ENCODE results near the gene ME2. TPM values are rescaled to one million over a fixed set of nuclear protein-coding genes. Genes with fewer than 3 reads are reported as not detected.
A peak's percentile ranks its signal among the peaks of the same experiment; 100 is the strongest.
"Not testable (repeated sequence)": the region's sequence is repeated elsewhere in the genome, so short reads cannot be mapped to it uniquely, and the experiment has no call there.

ME2 gene
- 10 to 100 TPM; 24.1 to 29.3 TPM for total RNA-seq

GRCh38 chr18:50878345-50879301 is at the start of gene ME2:
Gene ME2, plus strand, starts transcription at chr18:50879118. Its CDS starts 16,703 bp downstream, at chr18:50895821.
- no peaks in the 10 kb centered on the region for H3K9me3 ChIP-seq
- H3K4me1 ChIP-seq, result peaks cover 15% of the 10 kb centered on the region
- H3K27me3 ChIP-seq, result no peaks in the 10 kb centered on the region
- intact Hi-C loops (cut with DNase I), result no loop called here
- ATAC-seq, result peak; percentile 99
- H3K36me3 ChIP-seq (replicated peaks in 1 of 2; ENCODE audit: insufficient read depth in 1 of 2, low read depth in 2 of 2), result no peaks in the 10 kb centered on the region
- TF ChIP-seq, protein P1, sequence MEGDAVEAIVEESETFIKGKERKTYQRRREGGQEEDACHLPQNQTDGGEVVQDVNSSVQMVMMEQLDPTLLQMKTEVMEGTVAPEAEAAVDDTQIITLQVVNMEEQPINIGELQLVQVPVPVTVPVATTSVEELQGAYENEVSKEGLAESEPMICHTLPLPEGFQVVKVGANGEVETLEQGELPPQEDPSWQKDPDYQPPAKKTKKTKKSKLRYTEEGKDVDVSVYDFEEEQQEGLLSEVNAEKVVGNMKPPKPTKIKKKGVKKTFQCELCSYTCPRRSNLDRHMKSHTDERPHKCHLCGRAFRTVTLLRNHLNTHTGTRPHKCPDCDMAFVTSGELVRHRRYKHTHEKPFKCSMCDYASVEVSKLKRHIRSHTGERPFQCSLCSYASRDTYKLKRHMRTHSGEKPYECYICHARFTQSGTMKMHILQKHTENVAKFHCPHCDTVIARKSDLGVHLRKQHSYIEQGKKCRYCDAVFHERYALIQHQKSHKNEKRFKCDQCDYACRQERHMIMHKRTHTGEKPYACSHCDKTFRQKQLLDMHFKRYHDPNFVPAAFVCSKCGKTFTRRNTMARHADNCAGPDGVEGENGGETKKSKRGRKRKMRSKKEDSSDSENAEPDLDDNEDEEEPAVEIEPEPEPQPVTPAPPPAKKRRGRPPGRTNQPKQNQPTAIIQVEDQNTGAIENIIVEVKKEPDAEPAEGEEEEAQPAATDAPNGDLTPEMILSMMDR (IDR thresholded peaks at IDR 0.05), result no peak
- peak; percentile 81 to 94 (median 88) for TF ChIP-seq POLR2A (IDR thresholded peaks at IDR 0.05)
- 1 to 2% methylated on average over 27 to 54 of the region's 78 CpGs for WGBS, 2 donors
- peak; percentile 90 to 93 (median 91) for DNase-seq
- H3K4me3 ChIP-seq, result peak within 1 kb of the TSS; percentile 84 to 87
- peak within 1 kb of the TSS; percentile 85 to 96 (median 94) for H3K27ac ChIP-seq

DNA sequence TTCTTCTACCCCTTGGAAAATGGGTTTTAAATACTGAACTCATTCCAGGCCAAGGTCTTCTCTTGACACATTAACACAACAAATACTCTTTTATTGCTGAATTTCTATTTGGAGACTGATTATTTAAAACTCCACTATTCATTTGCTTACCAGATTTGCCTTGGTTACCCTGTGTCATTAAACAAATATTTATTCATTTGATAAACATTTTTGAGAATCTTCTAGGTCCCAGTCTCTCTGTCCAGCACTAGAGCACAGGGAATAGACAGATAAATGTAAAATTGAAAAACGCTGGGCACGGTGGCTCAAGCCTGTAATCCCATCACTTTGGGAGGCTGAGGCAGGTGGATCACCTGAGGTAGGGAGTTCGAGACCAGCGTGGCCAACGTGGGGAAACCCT is 49.3 kb upstream of the ME2 start:
- no peaks in the 10 kb centered on the region for H3K36me3 ChIP-seq (replicated peaks in 1 of 2; ENCODE audit: insufficient read depth in 1 of 2, low read depth in 2 of 2)
- intact Hi-C loops (cut with DNase I), result no loop called here
- TF ChIP-seq, protein P1 (IDR thresholded peaks at IDR 0.05), result no peak
- no peak for TF ChIP-seq POLR2A (IDR thresholded peaks at IDR 0.05)
- peaks cover 7% of the 10 kb centered on the region for H3K4me1 ChIP-seq
- DNase-seq (no peak), ATAC-seq (no peak)
- peak overlapping the region in 1 of 4 donors; percentile 49 for H3K27ac ChIP-seq
- WGBS, 2 donors, result 43 to 61% methylated on average over 5 of the region's 5 CpGs
- H3K27me3 ChIP-seq, result no peaks in the 10 kb centered on the region
- H3K9me3 ChIP-seq, result no peaks in the 10 kb centered on the region
- H3K4me3 ChIP-seq, result no peak overlapping the region

DNA sequence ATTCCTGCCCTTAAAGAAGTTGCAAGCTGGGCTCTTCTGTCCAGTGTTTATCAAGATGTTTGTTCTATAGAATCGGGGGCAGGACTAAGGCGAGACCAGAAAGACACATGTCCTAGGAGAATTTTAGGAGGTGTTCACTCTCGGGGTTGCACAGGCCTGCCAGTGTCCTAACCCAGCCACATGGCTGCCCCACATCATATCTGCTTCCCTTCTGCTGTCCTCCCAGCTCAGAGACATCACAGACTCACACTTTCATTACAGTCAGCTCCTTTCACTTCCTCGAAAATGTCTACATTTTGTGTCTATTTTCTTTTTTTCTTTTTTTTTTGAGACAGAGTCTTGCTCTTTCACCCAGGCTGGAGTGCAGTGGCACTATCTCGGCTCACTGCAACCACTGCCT is 48.4 kb upstream of the ME2 start:
- no peak for TF ChIP-seq POLR2A (IDR thresholded peaks at IDR 0.05)
- TF ChIP-seq, protein P1 (IDR thresholded peaks at IDR 0.05), result no peak
- Histone ChIP-seq H3K36me3 (replicated peaks in 1 of 2; ENCODE audit: insufficient read depth in 1 of 2, low read depth in 2 of 2) (no peaks in the 10 kb centered on the region), H3K27ac (peak overlapping the region in 1 of 4 donors; percentile 49), H3K9me3 (no peaks in the 10 kb centered on the region), H3K4me1 (peaks cover 7% of the 10 kb centered on the region), H3K4me3 (no peak overlapping the region), H3K27me3 (no peaks in the 10 kb centered on the region)
- ATAC-seq (no peak), DNase-seq (peak in 1 of 4 donors; percentile 52)
- intact Hi-C loops (cut with DNase I), result no loop called here
- 83 to 84% methylated on average over 5 of the region's 5 CpGs for WGBS, 2 donors

GRCh38 chr18:50832754-50833153 is 46.2 kb upstream of the ME2 start:
- peak overlapping the region in 1 of 4 donors; percentile 26 for H3K27ac ChIP-seq
- intact Hi-C loops (cut with DNase I), result no loop called here
- peaks cover 7% of the 10 kb centered on the region for H3K4me1 ChIP-seq
- WGBS, 2 donors, result 75 to 77% methylated on average over 2 of the region's 2 CpGs
- ATAC-seq (no peak), DNase-seq (no peak)
- H3K27me3 ChIP-seq, result no peaks in the 10 kb centered on the region
- H3K4me3 ChIP-seq, result no peak overlapping the region
- no peak for TF ChIP-seq POLR2A (IDR thresholded peaks at IDR 0.05)
- TF ChIP-seq, protein P1 (IDR thresholded peaks at IDR 0.05), result no peak
- no peaks in the 10 kb centered on the region for H3K9me3 ChIP-seq
- H3K36me3 ChIP-seq (replicated peaks in 1 of 2; ENCODE audit: insufficient read depth in 1 of 2, low read depth in 2 of 2), result no peaks in the 10 kb centered on the region

DNA sequence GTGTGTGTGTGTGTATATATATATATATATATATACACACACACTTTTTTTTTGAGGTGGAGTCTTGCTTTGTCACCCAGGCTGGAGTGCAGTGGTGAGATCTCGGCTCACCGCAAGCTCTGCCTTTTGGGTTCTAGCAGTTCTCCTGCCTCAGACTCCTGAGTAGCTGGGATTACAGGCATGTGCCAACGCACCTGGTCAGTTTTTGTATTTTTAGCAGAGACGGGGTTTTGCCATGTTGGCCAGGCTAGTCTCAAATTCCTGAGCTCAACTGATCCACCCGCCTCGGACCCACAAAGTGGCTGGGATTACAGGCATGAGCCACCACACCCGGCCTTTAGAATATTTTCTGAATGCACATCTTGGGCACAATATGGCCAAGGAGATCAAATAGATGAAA is 45.4 kb upstream of the ME2 start:
- intact Hi-C loops (cut with DNase I); H3K27ac ChIP-seq; DNase-seq; H3K9me3 ChIP-seq; H3K27me3 ChIP-seq; H3K4me3 ChIP-seq; H3K4me1 ChIP-seq; ATAC-seq; H3K36me3 ChIP-seq (replicated peaks in 1 of 2; ENCODE audit: insufficient read depth in 1 of 2, low read depth in 2 of 2): not testable (repeated sequence)
- WGBS, 2 donors, result 90 to 94% methylated on average over 6 to 7 of the region's 7 CpGs

All from body of pancreas (tissue), 4 donors.